SK-N-SH (cell line): ENCODE measurements around the gene ATG7.

Experiments
- CTCF ChIP-seq: fragments of 200-600 bp; sonication (generic); IDR thresholded peaks from 2 replicates; pipeline ENCODE4 v1.6.1; 2017; ENCODE audit warnings: antibody characterized with exemption, mild to moderate bottlenecking, moderate library complexity
- MAX ChIP-seq: IDR thresholded peaks from 2 replicates; pipeline ENCODE4 v1.4.0; 2012; ENCODE audit warnings: low read depth
- MXI1 ChIP-seq: IDR thresholded peaks from 2 replicates; pipeline ENCODE4 v1.6.1; 2012; ENCODE audit warnings: mild to moderate bottlenecking, low read depth, low read length, improper control_type of control experiment
- RAD21 ChIP-seq: IDR thresholded peaks from 2 replicates; pipeline ENCODE4 v1.6.1; 2012; ENCODE audit warnings: mild to moderate bottlenecking, low read length
- RCOR1 ChIP-seq: fragments of 150-350 bp; IDR thresholded peaks from 2 replicates; pipeline ENCODE4 v1.6.1; 2017; ENCODE audit warnings: antibody characterized with exemption, low read length
- REST ChIP-seq: IDR thresholded peaks from 2 replicates; pipeline ENCODE4 v1.6.1; 2012; ENCODE audit warnings: mild to moderate bottlenecking, low read depth, low read length, moderate library complexity
- SIN3A ChIP-seq: IDR thresholded peaks from 2 replicates; pipeline ENCODE4 v1.6.1; 2012; ENCODE audit warnings: low read depth, mild to moderate bottlenecking, low read length, moderate library complexity, borderline replicate concordance
- TF ChIP-seq, protein P1 (sequence below): IDR thresholded peaks from 2 replicates; pipeline ENCODE4 v1.4.0; 2012; ENCODE audit warnings: low read depth, borderline replicate concordance

- no peak for TF ChIP-seq MXI1
- TF ChIP-seq CTCF = no peak
- no peak for TF ChIP-seq RAD21
- no peak for TF ChIP-seq SIN3A
- TF ChIP-seq, protein P1, sequence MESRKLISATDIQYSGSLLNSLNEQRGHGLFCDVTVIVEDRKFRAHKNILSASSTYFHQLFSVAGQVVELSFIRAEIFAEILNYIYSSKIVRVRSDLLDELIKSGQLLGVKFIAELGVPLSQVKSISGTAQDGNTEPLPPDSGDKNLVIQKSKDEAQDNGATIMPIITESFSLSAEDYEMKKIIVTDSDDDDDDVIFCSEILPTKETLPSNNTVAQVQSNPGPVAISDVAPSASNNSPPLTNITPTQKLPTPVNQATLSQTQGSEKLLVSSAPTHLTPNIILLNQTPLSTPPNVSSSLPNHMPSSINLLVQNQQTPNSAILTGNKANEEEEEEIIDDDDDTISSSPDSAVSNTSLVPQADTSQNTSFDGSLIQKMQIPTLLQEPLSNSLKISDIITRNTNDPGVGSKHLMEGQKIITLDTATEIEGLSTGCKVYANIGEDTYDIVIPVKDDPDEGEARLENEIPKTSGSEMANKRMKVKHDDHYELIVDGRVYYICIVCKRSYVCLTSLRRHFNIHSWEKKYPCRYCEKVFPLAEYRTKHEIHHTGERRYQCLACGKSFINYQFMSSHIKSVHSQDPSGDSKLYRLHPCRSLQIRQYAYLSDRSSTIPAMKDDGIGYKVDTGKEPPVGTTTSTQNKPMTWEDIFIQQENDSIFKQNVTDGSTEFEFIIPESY = no peak
- TF ChIP-seq MAX = no peak
- TF ChIP-seq REST = no peak
- TF ChIP-seq RCOR1 = no peak
These were observed 262.6 kb downstream of the ATG7 start for GRCh38 chr3:11534793-11535101.
